ENCODE measurements around the gene CD300A.

Gene CD300A

DNA sequence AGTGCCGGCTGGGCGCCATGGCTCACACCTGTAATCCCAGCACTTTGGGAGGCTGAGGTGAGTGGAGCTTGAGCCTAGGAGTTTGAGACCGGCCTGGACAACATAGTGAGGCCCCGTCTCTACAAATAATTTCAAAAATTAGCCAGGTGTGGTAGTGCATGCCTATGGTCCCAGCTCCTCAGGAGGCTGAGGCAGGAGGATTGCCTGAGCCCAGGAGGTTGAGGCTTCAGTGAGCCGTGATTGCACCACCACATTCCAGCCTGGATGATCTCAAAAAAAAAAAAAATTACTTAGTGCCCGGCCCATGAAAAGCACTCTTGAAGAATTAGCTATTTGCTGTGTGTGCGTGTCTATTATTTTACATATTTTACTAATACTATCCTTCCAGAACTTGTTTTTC lies 24.9 kb upstream of the CD300A start:
- DNase-seq, result no peak

DNA sequence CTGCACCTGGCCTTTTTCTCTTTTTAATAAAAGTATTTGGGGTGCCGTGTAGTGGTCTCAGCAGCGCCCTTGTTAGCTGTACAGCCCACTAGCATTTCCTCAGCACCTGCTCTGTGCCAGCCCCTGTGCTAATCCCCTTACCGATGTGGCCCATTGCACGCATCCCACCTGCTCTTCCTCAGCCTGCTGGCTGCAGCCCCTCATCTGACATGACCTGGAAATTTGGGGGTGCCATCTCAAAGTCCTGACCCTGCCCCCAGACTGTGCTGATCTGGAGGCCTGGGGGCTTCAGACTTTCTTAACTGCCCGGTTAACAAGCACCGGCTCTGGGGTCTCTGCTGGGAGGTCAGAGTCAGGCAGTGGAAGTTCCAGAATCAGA lies 24.2 kb upstream of the CD300A start:
- DNase-seq, result no peak

DNA sequence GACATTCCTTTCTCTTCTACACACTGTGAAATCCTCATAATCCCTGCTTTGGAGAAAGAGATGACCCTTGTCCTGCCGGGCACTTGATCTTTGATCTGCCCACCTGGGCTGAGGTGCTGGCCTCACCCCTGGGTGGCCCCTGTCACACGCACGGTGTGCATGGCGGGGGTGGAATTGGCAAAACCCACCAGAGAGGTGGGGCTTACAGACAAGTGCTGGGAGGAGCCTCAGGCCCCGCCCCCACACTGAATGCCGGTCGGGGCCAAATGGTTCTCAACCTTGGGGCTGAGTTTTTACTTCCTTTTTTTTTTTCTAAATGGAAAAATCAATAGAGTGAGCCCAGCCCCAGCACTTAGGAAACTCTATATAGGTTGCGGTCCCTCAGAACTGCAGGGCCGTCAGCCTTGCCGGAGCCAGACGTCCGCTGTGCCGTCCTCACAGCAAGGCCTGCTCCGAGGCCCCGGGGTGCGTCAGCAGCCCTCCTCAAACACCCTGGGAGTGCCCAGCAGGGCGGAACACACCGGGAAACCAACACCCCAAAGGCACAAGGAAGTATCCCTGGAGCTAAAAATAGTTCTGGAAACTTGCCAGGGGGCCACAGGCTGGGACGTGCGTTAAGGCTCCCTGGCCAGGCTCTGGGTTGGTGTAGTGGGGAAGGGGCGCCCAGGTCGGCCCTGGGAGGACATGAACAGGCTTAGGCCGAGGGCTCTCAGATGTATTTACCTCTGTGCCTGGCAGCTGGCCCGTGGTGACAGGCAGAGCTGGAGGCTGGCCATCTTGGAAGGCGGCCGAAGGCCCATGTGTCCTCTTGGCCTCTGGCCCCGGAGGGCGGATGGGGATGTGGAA lies 23.5 kb upstream of the CD300A start:
- peak; percentile 75 for DNase-seq

DNA sequence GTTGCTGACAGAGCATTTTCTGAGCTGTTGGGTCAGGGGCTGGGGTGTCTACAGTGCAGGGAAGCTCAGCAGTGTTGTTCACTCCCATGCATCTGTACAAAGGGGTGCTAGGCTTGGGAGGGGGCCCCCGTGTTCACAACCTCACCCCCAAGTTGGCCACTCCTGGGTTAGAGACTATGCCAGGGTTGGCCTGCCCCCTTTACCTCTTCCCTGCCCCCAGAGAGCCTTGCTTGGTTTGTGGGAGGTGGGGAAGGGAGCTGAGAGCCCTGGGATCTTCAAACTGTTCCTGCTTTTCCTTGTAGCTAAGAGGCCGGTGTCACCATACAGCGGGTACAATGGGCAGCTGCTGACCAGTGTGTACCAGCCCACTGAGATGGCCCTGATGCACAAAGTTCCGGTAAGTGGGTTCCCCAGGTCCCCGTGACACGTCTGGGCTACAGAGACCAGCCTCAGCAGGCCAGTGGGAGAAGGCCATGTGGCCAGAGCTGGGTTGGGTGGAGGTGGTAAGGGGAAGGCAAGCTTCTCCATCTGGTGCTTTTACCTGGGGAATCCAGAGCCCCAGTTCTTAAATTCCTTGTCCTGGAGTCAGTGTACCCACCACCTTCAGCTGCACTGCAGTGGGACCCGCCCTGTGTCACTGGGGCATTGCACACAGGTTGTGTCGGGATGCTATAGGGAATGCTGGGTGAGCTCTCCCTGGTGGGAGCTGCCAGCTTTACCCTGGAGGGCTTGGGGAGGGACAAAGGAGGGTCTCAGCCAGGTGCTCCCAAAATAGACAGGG lies 22.7 kb upstream of the CD300A start:
- DNase-seq, result no peak

DNA sequence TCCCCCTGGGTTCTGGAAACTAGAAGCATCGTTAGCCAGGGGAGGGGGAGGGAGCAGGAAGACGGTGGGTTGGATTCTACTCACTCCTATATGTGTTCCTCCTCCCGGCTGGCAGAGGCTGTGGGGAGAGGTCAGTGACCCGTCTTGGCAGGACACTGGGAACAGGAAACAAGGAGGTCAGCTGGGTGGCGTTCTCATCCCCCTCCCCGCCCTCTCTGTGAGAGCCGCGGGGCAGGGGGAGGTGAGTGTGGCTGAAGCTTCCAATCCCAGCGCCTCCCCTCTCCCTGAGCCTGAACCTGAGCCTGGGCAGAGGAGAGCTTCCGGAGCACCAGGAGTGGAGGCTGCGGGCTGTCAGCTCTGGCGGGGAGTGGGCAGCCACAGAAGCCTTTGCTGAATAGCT lies 22.0 kb upstream of the CD300A start:
- DNase-seq, result no peak

DNA sequence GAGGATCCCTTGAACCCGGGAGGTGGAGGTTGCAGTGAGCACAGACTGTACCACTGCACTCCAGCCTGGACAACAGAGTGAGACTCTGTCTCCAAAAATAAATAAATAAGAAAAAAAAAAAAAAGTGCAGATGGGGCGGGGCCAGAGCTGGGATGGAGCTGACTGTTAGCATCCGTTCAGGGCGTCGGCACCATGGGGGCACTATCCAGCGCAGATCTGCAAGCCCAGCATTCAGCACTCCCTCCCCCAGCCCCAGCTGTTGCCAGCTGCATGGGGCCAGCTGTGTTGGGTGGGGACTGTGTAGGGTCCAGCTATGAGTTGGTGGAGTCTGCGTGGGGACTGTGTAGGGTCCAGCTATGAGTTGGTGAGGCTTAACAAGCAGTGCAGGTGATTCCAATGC lies 21.3 kb upstream of the CD300A start:
- no peak for DNase-seq

DNA sequence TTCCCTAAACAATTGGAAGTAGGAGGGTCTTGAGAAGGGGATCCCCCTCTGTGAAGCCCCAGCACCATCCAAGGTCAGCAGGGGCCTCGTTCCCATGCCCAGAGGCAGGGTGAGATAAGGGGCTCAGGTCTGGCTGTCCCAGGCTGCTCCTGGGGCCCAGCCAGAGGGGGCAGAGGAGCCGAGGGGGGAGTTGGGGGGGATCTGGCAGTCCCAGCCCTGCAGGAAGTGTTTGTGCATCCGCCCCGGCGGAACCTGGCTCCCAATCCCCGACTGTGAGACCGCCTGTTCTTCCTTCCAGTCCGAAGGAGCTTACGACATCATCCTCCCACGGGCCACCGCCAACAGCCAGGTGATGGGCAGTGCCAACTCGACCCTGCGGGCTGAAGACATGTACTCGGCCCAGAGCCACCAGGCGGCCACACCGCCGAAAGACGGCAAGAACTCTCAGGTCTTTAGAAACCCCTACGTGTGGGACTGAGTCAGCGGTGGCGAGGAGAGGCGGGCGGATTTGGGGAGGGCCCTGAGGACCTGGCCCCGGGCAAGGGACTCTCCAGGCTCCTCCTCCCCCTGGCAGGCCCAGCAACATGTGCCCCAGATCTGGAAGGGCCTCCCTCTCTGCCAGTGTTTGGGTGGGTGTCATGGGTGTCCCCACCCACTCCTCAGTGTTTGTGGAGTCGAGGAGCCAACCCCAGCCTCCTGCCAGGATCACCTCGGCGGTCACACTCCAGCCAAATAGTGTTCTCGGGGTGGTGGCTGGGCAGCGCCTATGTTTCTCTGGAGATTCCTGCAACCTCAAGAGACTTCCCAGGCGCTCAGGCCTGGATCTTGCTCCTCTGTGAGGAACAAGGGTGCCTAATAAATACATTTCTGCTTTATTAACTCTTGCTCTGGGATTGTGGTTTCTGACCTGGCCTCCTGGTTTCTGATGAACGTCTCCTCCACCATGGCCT lies 19.6 kb upstream of the CD300A start:
- DNase-seq, result no peak

DNA sequence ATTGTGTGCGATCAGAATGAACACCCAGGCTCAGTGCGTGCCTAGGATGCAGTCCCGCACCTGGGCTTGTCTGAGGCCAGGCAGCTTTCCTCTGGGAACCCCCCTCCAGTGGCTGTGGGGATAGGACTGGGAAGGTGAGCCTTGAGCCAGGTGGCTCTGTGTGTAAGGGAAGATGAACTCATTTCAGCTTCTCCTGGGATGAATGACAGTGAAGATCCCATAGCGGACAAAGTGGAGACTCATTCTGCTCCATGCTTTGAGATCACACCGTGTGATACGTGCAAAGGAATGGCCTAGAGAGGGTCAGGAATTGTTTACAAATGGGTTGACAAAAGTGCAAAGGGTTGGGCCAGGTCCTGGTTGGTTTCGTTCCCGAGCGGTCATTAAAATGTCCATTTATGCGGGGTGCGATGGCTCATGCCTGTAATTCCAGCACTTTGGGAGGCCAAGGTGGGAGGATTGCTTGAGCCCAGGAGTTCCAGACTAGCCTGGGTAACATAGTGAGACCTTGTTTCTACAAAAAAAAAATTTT lies 18.7 kb upstream of the CD300A start:
- no peak for DNase-seq

DNA sequence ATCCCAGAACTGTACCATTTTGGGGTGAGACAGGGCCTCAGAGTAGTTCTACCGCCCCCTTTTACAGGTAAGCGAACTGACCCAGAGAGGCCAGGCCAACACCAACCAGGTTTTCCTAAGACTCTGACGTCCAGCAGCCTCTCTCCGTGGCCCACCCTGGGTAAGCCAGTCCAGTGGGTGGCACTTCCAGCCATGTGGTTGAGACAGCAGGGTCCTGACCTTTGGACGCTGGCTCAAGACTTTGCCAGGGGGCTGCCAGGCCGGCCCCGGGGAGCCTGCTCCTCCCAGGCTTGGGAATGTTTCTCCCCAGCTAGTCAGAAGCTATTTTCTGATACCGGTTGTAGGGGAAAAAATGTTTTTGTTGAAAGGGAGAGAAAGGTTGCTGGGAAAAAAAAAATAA lies 17.7 kb upstream of the CD300A start:
- DNase-seq, result no peak

DNA sequence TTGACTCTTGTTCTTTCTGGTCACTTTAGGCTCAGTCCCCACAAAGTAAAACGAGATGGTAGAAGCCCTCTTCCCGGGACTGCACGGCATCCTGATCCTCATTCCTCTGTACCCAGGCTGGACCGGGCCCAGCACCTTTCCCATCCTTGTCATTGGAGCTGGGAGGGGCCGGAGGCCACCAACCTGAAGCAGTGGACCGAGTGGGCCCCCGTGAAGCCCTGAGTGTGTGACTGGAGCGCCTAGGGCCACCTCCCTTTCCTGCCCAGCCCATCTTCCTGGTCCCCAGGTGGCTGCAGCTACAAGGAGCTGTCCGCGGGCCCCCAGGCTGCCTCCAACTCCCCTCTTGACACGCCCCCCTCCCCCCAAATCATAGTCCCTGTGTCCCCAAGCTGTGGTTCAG lies 17.1 kb upstream of the CD300A start:
- DNase-seq, result no peak

DNA sequence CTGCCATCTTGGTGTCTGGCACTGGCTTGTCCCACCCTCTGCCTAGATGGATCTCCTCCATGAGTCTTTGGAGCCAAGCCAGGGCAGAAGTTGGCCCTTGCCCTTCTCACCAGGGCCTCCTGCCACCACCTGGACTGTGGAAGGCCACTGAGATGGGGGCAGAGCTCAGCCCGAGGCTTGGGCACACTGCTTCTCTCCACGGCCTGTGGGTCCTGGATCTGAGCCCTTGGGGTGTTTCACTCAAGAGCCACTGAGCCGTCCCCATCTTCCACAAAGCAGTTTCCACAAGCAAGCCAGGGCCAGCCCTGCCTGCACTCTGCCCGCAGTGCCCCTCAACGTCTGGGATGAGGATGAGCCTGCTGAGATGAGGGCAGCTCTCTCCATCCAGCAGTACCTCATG lies 16.7 kb upstream of the CD300A start:
- no peak for DNase-seq

DNA sequence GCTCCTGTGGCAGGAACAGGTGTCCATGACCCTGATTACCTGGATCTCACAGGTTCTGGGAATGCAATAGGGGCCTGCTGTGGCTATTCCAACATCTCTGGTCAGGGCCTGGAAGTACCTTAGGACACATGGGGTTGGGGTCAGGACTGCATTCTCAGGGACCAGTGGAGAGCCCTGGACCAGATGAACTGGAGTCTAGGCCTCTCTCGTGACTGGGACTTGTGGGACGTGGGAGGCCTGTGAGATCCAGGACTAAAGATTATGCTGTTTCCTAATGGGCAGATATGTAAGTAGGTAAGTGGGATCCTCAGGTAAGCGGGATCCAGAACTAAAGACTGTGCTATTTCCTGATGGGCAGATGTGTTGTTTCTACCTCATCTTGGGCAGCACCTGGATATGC lies 16.2 kb upstream of the CD300A start:
- DNase-seq, result no peak

DNA sequence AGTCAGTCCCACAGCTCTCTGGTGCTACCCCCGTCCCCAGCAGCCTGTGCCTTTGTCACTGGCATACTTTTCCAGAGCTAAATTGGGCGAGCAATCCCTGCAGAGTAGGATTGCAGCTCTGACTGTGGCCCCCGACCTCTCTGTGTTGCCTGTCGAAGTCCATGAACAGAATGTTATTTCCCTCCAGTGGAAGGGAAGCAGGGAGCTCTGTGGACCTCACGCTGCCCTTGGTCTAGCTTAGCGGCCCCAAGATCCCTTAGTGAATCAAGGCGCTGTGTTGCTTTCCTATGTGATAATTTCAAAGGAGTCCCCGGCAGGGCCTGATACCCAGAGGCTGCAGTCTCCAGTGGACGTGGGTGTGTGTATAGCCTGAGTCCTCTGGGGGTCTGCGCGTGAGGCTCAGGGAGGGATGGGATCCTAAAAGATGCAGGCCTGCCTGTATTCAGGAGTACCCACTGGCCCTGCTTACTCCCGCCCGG lies 15.5 kb upstream of the CD300A start:
- DNase-seq, result no peak

DNA sequence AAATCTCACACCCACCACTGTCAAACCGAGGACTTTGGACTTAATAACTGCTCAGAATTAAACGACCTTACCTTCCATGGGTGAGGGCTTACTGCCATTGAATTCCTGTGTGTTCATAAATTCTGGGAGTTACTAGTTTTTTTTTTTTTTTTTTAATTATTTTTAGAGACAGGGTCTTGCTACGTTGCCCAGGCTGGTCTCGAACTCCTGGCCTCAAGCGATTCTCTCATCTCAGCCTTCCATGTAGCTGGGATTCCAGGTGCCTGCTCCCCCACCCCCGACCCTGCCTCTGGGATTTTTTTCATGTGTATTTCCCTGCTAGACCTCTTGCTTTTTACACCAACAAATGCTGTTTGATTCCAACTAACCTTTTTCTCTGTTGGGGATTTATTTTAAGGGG lies 14.9 kb upstream of the CD300A start:
- no peak for DNase-seq

DNA sequence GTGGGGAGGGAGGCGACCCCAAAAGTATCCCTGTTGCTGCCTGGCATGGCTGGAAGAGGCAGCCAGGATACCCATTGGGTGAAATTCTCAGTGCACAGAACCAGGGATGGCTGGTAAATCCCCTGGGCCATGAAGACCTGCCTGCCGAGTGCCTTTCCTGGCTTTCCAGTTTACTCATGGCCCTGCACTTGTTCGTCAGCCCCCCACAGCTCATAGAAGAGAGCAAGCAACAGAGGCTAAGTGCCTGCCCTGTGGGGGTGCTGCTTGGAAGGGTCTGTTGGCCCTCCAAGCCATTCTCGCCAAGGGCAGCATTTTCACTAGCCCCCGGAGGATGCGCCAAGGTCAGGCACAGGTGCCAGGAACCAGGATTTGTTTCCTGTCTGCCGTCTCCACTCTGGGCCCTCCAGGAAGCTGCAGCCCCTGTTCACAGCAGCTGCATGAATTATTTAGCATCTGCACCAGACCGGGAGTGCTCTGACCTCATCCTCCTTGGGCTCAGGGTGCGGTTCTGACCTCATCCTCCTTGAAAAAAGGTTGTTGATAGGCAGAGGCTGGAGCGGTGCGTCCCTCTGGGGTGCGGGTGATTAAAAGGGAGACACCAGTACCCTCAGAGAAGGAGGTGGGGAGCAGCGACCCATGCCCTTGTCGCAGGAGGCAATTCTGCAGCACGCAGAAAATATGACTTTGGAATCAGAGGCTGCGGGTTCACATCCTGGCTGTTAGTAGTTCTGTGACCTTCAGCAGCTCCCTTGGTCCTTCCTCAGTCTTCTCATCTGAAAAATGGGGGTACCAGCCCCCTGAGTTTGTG lies 14.2 kb upstream of the CD300A start:
- DNase-seq, result peak; percentile 69

DNA sequence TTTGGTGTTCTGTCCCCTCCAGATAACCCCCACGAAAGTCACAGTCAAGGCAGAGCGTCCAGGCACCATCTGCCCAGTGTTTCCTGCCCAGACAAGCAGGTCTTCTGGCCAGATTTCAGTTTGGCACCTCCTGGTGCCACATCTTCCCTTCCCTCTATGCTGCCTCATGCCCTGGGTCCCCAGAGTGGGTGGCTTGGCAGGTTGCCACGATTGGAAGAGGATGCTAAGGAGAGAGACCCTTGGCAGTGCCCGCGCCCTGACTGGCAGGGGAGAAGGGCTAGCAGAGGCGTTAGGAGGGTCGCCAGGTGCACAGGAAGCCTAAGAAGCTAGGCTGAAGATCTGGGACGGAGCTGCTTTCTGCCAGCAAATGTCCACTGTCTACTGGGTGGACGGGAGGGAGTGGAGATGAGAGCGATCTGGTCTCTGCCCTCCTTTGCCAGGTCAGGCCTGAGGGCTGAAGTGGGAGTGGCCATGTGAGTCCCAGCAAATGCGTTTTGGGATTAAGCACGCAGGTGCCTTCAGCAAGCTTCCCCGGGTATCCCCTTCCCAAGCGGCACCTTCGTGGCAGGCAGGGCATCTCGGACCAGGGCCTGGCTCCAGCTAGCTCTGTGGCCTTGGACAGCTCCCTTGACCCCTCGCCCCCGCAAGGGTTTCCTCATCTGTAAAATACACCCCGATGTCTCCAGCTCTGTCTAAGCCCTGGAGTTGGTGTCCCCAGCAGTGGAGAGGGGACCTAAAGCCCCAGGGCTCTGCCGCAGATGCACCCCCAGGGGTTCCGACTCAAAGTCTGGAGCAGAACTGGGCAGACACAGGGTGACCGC lies 13.4 kb upstream of the CD300A start:
- no peak for DNase-seq

DNA sequence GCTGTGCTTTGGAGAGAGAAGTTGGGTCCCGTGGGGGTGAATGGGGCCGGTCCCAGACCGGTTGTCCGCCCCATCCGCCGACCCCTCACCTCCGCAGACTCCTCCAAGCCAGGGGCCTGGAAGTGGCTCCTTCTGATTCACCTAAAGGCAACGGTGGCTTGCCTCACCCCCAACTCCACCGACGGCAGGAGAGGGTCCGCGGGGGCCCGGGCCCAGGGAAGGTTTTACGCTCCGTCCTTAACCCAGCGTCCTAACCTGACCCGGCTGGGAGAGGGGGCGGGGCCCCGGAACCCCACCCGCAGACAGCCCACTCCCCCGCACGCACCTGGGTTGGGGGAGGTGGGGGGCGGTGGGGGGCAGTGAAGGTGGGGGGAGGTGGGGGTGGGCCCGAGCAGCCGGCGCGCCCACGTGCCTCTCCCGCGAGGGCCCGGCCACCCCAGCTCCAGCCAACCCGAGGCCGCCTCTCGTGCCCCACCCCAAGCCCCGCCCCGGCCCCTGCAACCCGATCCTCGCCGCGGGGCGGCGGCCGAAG lies 12.7 kb upstream of the CD300A start:
- DNase-seq, result no peak

DNA sequence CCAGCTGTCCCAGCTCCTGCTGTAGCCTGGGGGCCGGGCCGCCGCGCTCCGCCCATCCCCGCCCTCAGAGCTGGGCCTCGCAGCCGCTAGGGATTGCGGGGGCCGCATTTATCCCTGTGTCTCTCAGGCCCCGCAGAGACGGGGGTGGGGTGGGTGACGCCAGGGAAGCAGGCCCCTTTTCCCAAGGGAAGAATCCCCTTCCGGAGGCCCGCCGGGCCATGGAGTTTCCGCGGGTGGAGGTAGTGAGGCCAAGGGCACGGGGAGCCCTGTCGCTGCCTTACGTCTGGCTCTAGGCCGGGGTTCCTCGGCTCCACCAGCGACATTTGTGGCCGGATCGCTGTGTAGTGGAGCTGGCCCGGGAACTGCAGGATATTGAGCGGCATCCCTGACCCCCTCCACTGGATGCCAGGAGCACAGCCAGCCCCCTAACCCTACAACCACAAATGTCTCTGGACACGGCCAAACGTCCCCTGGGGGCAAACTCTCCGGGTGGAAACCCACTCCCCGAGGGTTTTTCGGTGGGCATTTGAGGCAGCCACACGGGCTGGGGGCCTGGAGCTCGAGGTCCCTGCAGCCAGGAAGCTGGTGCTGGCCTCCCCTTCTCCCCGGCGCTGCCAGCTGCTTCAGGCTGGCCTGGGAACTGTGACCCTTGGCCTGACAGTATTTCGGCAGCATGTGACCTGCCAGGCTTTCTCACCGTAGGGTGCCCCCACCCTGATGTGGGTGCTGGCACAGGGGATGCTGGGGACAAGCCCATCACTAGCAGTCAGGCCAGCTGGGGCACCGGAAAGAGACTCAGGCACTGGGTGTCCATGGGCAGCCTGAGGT lies 12.0 kb upstream of the CD300A start:
- DNase-seq, result peak; percentile 73

DNA sequence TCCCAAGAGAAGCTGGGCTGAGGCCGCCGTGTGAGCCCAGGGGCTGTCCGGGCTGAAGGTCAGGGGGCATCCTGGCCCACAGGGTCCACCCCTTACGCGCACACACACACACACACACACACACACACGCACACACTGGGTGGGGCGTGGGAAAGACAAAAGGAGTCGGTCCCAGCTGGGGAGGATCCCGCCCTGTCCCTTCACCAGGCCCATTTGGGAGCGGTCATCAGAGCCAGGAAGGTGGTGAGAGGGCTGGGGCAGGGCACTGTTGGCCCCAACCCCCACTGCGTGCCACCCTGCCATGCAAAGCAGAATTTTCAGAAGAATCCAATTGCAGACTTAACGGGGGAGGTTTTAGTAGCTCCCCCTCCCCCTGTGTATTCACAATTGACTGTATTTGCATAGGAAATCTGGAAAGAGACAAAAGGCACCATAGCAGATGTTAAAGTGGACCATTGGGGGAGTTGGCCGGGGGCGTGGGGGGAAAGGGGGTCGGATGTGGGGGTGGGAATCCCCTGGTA lies 11.3 kb upstream of the CD300A start:
- DNase-seq, result no peak

DNA sequence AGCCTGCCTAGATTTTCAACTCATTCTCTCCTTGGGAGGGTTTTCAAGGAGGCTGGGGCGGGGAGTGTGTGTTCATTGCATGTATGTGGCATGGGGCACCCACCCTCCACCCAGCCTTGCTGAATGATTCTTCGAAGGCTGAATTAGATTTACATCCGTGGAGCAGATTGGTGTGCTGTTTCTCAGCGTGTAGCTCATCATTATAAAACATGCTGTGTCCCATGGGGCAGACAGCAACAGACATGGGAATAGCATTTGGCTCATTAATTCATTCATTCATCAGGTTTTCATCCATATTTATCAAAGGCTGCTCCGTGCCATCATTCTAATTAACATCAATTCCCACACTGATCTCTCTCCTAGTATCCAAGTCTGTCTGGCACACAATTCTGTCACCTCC lies 10.6 kb upstream of the CD300A start:
- DNase-seq, result no peak
